H9 (cell line): Measurements from ENCODE around the gene ANKRD29. TPM values are rescaled to one million over a fixed set of nuclear protein-coding genes. Genes with fewer than 3 reads are reported as not detected.

ENCODE experiments used
- DNase-seq: peaks from one replicate; pipeline ENCODE4 v3.0.0-alpha.2; 2017
- H2AFZ ChIP-seq: one replicate; pipeline ENCODE4 v1.6.1; 2013; ENCODE audit warnings: mild to moderate bottlenecking, low read length, control low read depth, moderate library complexity
- H2AK5ac ChIP-seq: 2 replicates; pipeline ENCODE4 v1.6.1; 2013; ENCODE audit warnings: low read length, control low read depth, mixed read lengths; ENCODE audit not compliant: insufficient read length
- H2BK120ac ChIP-seq: one replicate; pipeline ENCODE4 v1.6.1; 2013; ENCODE audit warnings: low read depth, mild to moderate bottlenecking, low read length, control low read depth, inconsistent platforms; ENCODE audit not compliant: poor library complexity, severe bottlenecking
- H2BK12ac ChIP-seq: 2 replicates; pipeline ENCODE4 v1.6.1; 2013; ENCODE audit warnings: low read length, control low read depth, mixed read lengths, low read depth; ENCODE audit not compliant: insufficient read length
- H2BK15ac ChIP-seq: 2 replicates; pipeline ENCODE4 v1.6.1; 2013; ENCODE audit warnings: low read depth, low read length, control low read depth
- H2BK20ac ChIP-seq: one replicate; pipeline ENCODE4 v1.6.1; 2013; ENCODE audit warnings: low read depth, mild to moderate bottlenecking, low read length, control low read depth, inconsistent platforms; ENCODE audit not compliant: poor library complexity, severe bottlenecking
- H2BK5ac ChIP-seq: 2 replicates; pipeline ENCODE4 v1.6.1; 2013; ENCODE audit warnings: low read length, control low read depth, mixed read lengths; ENCODE audit not compliant: insufficient read length
- H3K14ac ChIP-seq: 2 replicates; pipeline ENCODE4 v1.6.1; 2013; ENCODE audit warnings: low read length, control low read depth; ENCODE audit not compliant: insufficient read depth
- H3K18ac ChIP-seq: 2 replicates; pipeline ENCODE4 v1.6.1; 2013; ENCODE audit warnings: low read depth, mild to moderate bottlenecking, mixed read lengths, low read length, control low read depth; ENCODE audit not compliant: insufficient read length
- H3K23ac ChIP-seq: 2 replicates; pipeline ENCODE4 v1.6.1; 2013; ENCODE audit warnings: low read length, control low read depth, mixed read lengths, low read depth; ENCODE audit not compliant: insufficient read length
- H3K23me2 ChIP-seq: 2 replicates; pipeline ENCODE4 v1.6.1; 2013; ENCODE audit warnings: low read depth, mild to moderate bottlenecking, mixed read lengths, low read length, control low read depth; ENCODE audit not compliant: insufficient read length, poor library complexity, severe bottlenecking
- H3K27ac ChIP-seq: 2 replicates; pipeline ENCODE4 v1.5.1; 2013; ENCODE audit warnings: low read length, control low read depth, mixed read lengths, low read depth; ENCODE audit not compliant: insufficient read length
- H3K27me3 ChIP-seq: 2 replicates; pipeline ENCODE4 v1.6.1; 2013; ENCODE audit warnings: low read length, control low read depth, inconsistent platforms; ENCODE audit not compliant: insufficient read depth
- H3K4ac ChIP-seq: 2 replicates; pipeline ENCODE4 v1.6.1; 2013; ENCODE audit warnings: low read depth, mild to moderate bottlenecking, control low read depth, inconsistent platforms, low read length, moderate library complexity
- H3K4me1 ChIP-seq: 2 replicates; pipeline ENCODE4 v1.6.1; 2013; ENCODE audit warnings: low read length, control low read depth, inconsistent platforms; ENCODE audit not compliant: insufficient read depth
- H3K4me2 ChIP-seq: 2 replicates; pipeline ENCODE4 v1.6.1; 2013; ENCODE audit warnings: low read length, control low read depth, mixed read lengths; ENCODE audit not compliant: insufficient read length, insufficient read depth
- H3K56ac ChIP-seq: 2 replicates; pipeline ENCODE4 v1.6.1; 2013; ENCODE audit warnings: low read depth, mild to moderate bottlenecking, mixed read lengths, low read length, control low read depth; ENCODE audit not compliant: insufficient read length
- H3K79me1 ChIP-seq: 2 replicates; pipeline ENCODE4 v1.6.1; 2013; ENCODE audit warnings: low read depth, mild to moderate bottlenecking, moderate library complexity, low read length, control low read depth, inconsistent platforms; ENCODE audit not compliant: insufficient read depth, poor library complexity, severe bottlenecking
- H3K79me2 ChIP-seq: 2 replicates; pipeline ENCODE4 v1.6.1; 2013; ENCODE audit warnings: low read length, control low read depth, inconsistent platforms; ENCODE audit not compliant: insufficient read depth
- H3K9ac ChIP-seq: 2 replicates; pipeline ENCODE4 v1.6.1; 2013; ENCODE audit warnings: low read length, control low read depth, mixed read lengths; ENCODE audit not compliant: insufficient read length; ENCODE audit errors: extremely low read depth
- H3K9me3 ChIP-seq: one replicate; pipeline ENCODE4 v1.6.1; 2013; ENCODE audit warnings: low read depth, low read length, inconsistent platforms; ENCODE audit not compliant: control insufficient read depth
- H3T11ph ChIP-seq: one replicate; pipeline ENCODE4 v1.6.1; 2013; ENCODE audit warnings: mild to moderate bottlenecking, low read length, control low read depth, inconsistent platforms
- H4K20me1 ChIP-seq: one replicate; pipeline ENCODE4 v1.6.1; 2013; ENCODE audit not compliant: control insufficient read depth, insufficient read length, insufficient read depth
- H4K5ac ChIP-seq: 2 replicates; pipeline ENCODE4 v1.6.1; 2013; ENCODE audit warnings: low read depth, mild to moderate bottlenecking, mixed read lengths, low read length, control low read depth; ENCODE audit not compliant: insufficient read length
- H4K8ac ChIP-seq: replicated peaks from 2 replicates; pipeline ENCODE4 v1.6.1; 2013; ENCODE audit warnings: low read length, control low read depth, mixed read lengths, low read depth; ENCODE audit not compliant: insufficient read length
- H4K91ac ChIP-seq: 2 replicates; pipeline ENCODE4 v1.6.1; 2013; ENCODE audit warnings: low read depth, mild to moderate bottlenecking, moderate library complexity, mixed read lengths, low read length, control low read depth; ENCODE audit not compliant: insufficient read length
- H3K27ac Mint-ChIP-seq, 3 experiments: 2 replicates in 2 of 3; 3 replicates in 1 of 3; pipeline ENCODE4 v1.8.0; 2020 to 2021; ENCODE audit warnings: mixed read lengths in 3 of 3, mild to moderate bottlenecking in 1 of 3, moderate library complexity in 1 of 3
- H3K27me3 Mint-ChIP-seq: 2 replicates; pipeline ENCODE4 v1.8.0; 2021; ENCODE audit warnings: low read depth, mild to moderate bottlenecking, moderate library complexity, mixed read lengths
- H3K36me3 Mint-ChIP-seq, 3 experiments: 2 replicates in 2 of 3; 3 replicates in 1 of 3; pipeline ENCODE4 v1.8.0; 2020 to 2021; ENCODE audit warnings: low read depth in 3 of 3, mixed read lengths in 3 of 3; ENCODE audit not compliant: insufficient read depth in 1 of 3
- H3K4me1 Mint-ChIP-seq, 2 experiments: 2 replicates each; pipeline ENCODE4 v1.8.0; 2020; ENCODE audit warnings: mixed read lengths in 2 of 2
- H3K4me3 Mint-ChIP-seq, 2 experiments: 2 replicates in 1 of 2; 3 replicates in 1 of 2; pipeline ENCODE4 v1.8.0; 2020 to 2021; ENCODE audit warnings: mild to moderate bottlenecking in 2 of 2, mixed read lengths in 2 of 2, moderate library complexity in 1 of 2
- H3K9me3 Mint-ChIP-seq, 2 experiments: 2 replicates in 1 of 2; 3 replicates in 1 of 2; pipeline ENCODE4 v1.8.0; 2020; ENCODE audit warnings: mild to moderate bottlenecking in 2 of 2, mixed read lengths in 2 of 2, moderate library complexity in 1 of 2
- WGBS: extraction: QIAGEN DNeasy Blood & Tissue Kit; methylation state at CpG from one replicate; pipeline ENCODE4 v1.1.7; 2013; ENCODE audit warnings: missing lambda C conversion rate, low lambda C conversion rate, mixed read lengths; ENCODE audit not compliant: insufficient read length; ENCODE audit errors: extremely low coverage; 5-methylcytosine and 5-hydroxymethylcytosine counted together
- total RNA-seq: library from RNA; stranded (reverse); gene quantifications from 2 replicates; pipeline ENCODE4 v1.2.1, GENCODE V29; 2021
- TF ChIP-seq, protein P1 (sequence below): fragments of 200-600 bp; sonication (generic); conservative IDR thresholded peaks from 3 replicates; pipeline ENCODE4 v1.8.0; 2021; ENCODE audit warnings: antibody characterized with exemption, mild to moderate bottlenecking

ANKRD29 gene
- total RNA-seq, 1 experiment from 2014 or later: 2.1 TPM

- H2BK120ac ChIP-seq: no peak overlapping the region
- H3K4me1 ChIP-seq: no peaks in the 10 kb centered on the region; the same call in 1 of the 2 replicates
- no peak overlapping the region for H2BK15ac ChIP-seq
- H3K23ac ChIP-seq: no peak overlapping the region
- no CpG with 5 or more reads among the region's 2 CpGs for WGBS
- H3K9me3 ChIP-seq: no peaks in the 10 kb centered on the region
- no peak overlapping the region for H3T11ph ChIP-seq
- TF ChIP-seq, protein P1, sequence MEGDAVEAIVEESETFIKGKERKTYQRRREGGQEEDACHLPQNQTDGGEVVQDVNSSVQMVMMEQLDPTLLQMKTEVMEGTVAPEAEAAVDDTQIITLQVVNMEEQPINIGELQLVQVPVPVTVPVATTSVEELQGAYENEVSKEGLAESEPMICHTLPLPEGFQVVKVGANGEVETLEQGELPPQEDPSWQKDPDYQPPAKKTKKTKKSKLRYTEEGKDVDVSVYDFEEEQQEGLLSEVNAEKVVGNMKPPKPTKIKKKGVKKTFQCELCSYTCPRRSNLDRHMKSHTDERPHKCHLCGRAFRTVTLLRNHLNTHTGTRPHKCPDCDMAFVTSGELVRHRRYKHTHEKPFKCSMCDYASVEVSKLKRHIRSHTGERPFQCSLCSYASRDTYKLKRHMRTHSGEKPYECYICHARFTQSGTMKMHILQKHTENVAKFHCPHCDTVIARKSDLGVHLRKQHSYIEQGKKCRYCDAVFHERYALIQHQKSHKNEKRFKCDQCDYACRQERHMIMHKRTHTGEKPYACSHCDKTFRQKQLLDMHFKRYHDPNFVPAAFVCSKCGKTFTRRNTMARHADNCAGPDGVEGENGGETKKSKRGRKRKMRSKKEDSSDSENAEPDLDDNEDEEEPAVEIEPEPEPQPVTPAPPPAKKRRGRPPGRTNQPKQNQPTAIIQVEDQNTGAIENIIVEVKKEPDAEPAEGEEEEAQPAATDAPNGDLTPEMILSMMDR: no peak
- DNase-seq: no peak
- no peak overlapping the region for H2BK5ac ChIP-seq
- Mint-ChIP-seq H3K27ac (no peak overlapping the region), H3K9me3 (no peaks in the 10 kb centered on the region), H3K4me1 (peaks cover 7 to 21% of the 10 kb centered on the region in 2 experiments), H3K36me3 (no peaks in the 10 kb centered on the region), H3K27me3 (peaks cover 41% of the 10 kb centered on the region), H3K4me3 (no peak overlapping the region)
- no peak overlapping the region for H4K91ac ChIP-seq
- H2AK5ac ChIP-seq: no peak overlapping the region
- peaks cover 12% of the 10 kb centered on the region for H3K23me2 ChIP-seq
- no peak overlapping the region for H2AFZ ChIP-seq
- no peaks in the 10 kb centered on the region for H3K79me1 ChIP-seq
- H3K18ac ChIP-seq: no peak overlapping the region
- H2BK12ac ChIP-seq: no peak overlapping the region
- no peak overlapping the region for H3K56ac ChIP-seq
- H3K79me2 ChIP-seq: no peaks in the 10 kb centered on the region
- H2BK20ac ChIP-seq: no peak overlapping the region
- H4K8ac ChIP-seq: no peak overlapping the region
- no peak overlapping the region for H3K14ac ChIP-seq
- no peak overlapping the region for H3K4ac ChIP-seq
- peaks cover 7% of the 10 kb centered on the region; the same call in 1 of the 2 replicates for H3K27me3 ChIP-seq
- no peaks in the 10 kb centered on the region for H4K20me1 ChIP-seq
- H3K4me2 ChIP-seq: no peak overlapping the region
- no peak overlapping the region for H3K9ac ChIP-seq
- no peak overlapping the region for H3K27ac ChIP-seq
- no peak overlapping the region for H4K5ac ChIP-seq
These were observed 46.5 kb downstream of the ANKRD29 start for GRCh38 chr18:23616258-23616657.
